CD4-positive, alpha-beta T cell treated with Interleukin-17A for 1 hour (primary cell): ENCODE measurements around the gene PAEP.
"Not testable (repeated sequence)": the region's sequence is repeated elsewhere in the genome, so short reads cannot be mapped to it uniquely, and the experiment has no call there.

ENCODE experiments used
- DNase-seq: peaks from one replicate; pipeline ENCODE4 v3.0.0-alpha.2; 2020

PAEP gene

DNA sequence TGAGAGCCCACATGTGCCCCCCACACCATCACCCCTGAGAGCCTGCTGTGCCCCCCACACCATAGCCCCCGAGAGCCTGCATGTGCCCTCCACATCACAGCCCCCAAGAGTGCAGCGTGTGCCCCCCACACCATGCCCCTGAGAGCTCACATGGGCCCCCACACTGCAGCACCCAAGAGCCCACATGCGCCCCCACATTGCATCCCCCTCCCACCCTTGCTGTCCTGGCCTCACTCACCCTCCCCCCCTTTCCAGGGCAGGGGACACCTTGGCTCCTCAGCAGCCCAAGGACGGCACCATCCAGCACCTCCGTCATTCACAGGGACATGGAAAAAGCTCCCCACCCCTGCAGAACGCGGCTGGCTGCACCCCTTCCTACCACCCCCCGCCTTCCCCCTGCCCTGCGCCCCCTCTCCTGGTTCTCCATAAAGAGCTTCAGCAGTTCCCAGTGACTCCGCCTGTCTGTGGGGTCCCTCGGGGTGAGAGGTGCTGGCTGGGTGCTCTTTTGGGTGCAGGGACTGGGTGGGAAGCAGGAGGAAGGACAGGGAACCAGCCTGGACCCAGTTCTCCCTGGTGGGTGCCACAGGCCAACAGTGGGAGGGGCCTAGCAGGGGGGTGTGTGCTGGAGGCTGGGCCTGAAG, 35.3 kb upstream of the PAEP start:
- no peak for DNase-seq

DNA sequence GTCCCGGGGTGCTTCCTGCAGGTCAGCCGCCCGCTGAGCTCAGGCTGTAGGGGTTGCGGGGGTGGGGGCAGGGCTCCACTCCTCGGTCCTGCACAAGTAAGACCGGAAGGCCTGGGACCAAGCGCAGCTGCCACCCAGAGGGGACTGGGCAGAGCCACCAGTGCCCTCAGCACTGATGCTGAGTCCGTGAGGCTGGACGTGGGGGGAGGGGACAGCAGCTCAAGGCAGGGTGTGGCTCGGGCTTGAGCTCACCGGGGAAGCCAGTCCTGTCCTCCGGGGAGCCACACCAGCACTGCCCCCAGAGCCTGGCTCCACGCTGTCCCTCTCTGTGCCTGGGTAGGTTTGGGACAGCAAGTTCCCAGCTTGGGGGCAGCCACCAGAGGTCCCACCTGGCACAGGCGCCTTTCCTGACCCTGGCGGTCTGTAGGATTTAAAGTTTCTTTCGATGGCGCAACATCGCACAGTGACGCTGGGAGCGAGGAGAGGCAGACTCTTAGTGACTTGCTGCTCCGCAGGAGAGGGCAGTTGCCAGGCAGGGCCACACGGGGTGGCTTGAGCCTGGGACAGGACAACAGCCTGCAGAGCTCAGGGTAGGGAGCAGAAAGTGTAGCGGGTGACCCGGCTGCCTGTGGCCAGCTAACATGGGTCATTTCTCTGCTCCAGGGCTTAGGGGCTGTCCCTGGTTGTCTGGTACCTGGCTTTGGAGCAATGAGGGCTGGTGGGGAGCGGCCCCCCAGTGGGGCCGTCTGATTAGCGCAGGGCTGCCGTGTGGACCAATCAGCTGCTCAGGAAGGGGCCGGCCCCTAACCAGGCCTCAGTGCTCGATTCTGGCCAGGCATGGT, 34.6 kb upstream of the PAEP start:
- DNase-seq, result no peak

DNA sequence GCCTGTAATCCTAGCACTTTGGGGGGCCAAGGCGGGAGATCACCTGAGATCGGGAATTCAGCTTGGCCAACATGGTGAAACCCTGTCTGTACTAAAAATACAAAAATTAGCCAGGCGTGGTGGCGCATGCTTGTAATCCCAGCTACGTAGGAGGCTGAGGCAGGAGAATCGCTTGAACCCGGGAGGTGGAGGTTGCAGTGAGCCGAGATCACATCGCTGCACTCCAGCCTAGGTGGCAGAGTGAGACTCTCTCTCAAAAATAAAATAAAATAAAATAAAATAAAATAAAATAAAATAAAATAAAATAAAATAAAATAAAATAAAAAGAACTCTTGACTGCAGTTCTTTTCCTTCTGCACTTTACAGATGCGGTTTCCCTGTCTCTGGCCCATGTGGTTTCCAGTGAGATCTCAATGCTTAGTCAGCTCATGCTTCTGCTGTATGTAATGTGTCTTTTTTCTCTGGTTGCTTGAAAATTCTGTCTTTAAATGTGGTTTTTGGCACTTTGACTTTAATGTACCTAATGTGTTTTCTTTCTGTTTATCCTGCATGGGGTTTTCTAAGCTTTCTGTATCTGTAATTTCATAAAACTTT, 32.6 kb upstream of the PAEP start:
- not testable (repeated sequence) for DNase-seq

DNA sequence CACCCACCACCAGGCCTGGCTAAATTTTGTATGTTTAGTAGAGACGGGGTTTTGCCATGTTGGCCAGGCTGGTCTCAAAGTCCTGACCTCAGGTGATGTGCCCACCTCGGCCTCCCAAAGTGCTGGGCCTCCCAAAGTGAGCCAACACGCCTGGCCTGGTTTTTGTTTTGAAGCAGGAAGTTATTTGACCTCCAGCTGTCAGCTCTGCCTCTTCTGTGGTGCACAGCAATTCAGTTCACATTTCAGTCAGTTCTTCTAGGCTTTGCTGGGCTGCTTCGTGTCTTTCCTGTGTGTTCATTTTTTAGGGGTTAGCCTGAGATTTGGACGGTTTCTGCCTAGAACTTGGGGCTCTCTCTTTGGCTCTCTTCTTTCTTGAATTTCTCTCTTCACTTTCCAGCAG, 31.4 kb upstream of the PAEP start:
- no peak for DNase-seq

DNA sequence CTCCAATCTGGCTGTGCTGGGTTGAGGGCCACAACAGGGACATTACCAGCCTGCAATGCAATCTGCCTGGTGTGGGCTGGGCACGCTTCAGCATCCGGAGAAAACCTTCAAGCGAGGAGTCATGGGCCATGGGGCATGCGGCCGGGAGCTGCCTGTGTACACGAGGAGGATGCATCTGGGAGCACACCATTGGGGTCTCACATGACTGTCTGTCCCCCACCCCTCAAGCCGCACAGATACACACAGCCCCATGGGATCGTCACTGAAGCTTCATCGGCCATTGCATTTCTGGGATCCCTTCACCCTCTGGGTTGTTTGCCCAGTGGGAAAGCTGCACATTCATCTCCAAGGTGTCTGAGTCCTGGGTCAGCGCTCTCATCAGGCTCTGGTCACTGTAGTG, 30.5 kb upstream of the PAEP start:
- DNase-seq, result no peak

DNA sequence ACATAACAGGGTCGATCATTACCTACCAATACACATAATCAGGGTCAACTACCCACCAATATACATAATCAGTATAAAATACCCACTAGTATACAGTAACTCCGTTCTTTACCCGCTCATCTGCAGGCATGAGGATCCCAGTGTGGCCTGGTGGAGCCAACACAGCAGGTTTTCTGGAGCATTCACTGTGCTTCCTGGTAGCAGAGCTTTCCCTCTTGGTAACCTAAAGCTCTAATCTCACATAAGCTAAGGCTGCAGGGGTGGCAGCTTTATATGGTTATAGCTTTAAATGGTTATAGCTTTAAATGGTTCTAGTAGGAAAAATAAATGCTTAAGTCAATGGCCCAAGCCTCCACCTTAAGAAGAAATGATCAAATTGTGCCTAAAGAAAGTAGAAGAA, 28.4 kb upstream of the PAEP start:
- no peak for DNase-seq

DNA sequence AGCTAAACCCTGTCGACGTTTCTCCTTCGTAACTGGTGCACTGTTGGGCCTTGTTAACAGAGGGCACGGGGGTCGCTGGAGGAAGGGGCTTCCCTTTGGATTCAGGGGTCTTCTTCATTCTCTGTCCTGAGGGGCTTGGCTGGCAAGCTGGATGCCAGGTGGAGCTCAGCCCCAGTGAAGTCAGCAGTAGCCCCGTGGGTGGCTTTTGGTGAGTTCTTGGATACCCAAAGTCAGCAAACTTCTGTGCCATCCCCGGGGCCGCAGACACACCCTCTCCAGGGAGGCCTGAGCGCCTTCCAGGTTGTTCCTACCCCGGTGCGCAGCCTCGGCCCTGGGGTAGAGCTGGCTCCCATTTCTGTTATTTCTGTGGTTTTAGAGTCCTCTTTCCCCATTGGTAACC, 27.9 kb upstream of the PAEP start:
- DNase-seq, result no peak

DNA sequence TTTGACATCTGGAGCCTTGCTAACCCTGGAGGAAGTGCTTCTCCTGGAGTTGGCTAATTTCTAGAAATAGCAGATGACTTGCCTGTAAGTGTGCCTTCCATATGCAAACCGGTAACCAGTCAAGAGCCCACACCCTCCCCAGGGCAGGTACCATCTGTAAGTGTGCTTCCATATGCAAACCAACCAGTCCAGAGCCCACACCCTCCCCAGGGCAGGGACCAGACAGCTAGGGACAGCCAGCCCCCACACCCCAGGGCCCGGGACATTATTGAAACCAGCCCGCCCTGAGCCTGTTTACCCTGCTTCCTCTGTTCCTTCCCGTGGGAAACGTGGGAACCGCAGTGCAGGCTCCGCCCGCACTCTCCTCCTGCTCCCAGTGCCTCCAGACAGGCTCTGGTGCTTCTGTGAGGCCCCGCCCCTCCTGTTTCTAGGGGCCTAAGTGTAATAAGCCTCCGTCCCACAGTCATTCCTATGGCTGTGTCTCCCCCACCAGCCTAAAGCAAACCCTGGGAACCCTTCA, 27.3 kb upstream of the PAEP start:
- not testable (repeated sequence) for DNase-seq

DNA sequence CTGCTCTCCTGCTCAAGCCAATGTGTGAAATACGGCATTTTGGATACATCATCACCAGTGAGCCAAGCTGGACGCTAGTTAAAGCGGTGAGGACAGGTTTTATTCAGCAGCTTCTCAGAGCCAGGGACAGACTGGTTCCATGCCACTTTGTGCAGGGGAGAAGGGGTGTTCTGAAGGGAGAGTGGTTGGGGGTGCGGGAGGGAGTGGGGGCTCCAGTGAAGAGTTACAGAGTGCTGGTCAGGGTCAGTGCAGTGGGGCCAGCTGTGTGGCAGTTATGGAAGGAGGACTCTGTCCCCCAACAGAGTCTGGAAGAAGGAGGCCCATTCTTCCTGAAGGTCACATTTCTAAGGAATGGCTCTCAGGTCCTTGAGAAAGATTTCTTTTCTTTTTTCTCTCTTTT, 26.7 kb upstream of the PAEP start:
- not testable (repeated sequence) for DNase-seq

DNA sequence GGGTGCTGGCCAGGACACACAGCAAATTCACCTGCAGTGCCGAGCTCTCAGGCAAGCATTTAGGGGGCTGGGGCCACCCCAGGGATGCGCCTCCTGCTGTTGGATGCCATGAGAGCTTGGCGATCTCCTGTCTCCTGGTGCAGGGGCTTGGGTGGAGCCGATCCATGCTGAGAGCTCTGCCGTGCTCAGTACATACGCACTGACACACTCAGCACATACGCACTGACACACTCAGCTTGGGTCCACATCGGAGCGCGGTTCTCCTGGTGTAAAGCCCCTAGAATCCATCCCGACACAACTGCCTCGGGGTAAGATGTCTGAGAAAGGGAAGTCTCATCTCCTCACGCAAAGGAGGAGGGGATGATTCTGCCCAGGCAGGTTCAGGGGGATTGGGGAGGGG, 25.9 kb upstream of the PAEP start:
- not testable (repeated sequence) for DNase-seq

DNA sequence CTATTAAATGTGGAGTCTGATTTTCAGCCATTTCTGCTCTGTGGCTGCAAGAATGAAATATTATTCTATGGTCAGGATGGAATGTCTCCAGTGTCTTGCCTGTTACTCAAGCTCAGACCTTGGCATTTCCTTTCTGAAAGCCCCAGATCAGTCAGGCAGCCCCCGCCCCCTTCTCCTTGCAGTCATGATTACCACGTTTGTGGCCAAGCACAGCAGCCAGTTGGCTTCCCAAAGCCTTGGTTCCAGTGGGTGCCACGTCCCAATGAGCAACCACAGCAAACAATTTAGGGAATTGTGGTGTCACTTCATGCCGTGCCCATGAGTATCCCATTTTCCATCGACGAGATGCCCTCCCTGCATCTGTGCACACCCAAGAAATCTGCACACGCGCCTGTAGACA, 25.3 kb upstream of the PAEP start:
- DNase-seq, result no peak

DNA sequence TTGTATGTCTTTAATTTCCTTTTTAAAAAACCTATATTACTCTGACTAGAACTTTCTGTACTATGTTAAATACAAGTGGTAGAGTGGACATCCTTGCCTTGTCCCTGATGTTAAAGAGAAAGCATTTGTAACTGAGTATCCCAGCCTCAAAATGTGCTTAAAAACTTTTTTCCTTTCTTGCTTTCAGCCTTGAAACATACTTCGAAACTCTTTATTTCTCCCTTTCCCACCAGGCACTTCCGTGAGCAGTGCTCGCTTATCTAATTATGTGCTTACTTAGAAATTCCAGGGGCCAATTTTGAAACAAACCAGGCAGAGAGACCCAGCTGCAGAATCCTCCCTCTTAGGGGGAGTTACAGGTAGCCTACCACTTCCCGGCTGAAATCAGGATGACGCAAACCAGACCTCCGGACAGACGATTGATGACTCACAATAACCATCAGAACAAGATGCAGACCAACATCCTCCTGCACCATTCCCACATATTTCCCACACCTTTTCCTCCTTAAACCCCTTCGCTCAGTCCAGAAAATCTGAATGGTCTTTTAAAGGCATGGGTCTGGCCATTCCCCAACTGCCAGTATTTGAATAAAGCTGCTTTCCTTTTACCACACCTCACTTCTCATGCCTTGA, 18.2 kb upstream of the PAEP start:
- DNase-seq, result not testable (repeated sequence)

DNA sequence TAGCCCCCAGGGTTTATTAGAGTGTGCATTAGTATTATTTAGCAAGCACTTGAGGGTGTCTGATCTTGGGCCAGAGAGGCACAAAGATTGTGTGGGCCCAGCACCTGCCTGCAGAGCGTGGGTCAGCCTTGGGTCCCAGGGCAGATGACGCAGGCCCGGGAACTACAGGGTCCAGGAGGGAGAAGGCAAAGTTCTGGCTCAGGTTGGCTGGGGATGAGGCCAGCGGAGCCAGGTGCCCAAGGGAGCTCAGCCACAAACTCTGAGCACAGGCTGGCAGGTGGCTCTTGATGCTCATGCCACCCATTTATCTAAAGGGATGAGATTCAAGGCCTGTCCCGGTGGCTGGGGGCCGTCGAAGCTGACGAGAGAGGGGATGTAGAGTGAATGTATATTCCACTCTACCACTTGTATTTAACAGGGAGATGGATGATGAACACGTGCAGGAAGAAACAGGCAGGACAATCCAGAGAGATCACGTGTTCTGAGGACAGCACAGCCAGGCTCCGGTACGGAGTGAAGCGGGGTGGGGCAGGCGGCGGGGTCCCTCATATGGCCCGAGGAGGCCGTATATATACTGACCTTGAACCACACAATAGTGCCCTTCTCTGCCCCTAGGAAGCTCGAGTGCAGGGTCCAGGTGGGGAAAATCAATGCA, 16.4 kb upstream of the PAEP start:
- no peak for DNase-seq

DNA sequence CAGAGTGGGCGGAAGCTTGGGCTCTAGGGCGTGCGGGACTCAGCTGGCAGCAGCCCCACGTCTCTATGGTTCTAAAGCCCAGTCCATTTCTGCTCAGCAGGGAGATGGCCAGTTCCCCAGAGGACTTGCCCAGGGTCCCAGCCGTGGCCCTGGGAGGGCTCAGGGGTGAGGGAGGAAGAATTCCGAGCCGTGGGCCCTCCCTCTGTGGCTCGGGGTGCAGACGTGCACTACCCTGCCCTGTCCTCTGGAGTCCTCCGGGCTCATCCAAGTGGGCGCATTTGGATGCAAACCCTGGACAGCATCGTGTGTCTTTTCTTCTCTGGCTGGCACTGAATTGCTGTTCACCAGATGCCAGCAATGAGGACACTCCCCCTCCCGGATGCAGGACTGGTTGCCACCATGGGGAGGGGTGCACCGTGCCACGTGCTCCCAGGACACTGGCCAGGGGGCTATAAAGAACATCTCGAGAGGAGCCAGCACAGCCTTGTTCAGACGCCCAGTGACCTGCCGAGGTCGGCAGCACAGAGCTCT, 15.8 kb upstream of the PAEP start, which contains the start of gene OBP2A:
TSS of gene OBP2A (plus strand) at position 481 of the 531 bp plus-strand sequence. CDS start 55 bp downstream, outside the sequence.
- DNase-seq, result not testable (repeated sequence)

DNA sequence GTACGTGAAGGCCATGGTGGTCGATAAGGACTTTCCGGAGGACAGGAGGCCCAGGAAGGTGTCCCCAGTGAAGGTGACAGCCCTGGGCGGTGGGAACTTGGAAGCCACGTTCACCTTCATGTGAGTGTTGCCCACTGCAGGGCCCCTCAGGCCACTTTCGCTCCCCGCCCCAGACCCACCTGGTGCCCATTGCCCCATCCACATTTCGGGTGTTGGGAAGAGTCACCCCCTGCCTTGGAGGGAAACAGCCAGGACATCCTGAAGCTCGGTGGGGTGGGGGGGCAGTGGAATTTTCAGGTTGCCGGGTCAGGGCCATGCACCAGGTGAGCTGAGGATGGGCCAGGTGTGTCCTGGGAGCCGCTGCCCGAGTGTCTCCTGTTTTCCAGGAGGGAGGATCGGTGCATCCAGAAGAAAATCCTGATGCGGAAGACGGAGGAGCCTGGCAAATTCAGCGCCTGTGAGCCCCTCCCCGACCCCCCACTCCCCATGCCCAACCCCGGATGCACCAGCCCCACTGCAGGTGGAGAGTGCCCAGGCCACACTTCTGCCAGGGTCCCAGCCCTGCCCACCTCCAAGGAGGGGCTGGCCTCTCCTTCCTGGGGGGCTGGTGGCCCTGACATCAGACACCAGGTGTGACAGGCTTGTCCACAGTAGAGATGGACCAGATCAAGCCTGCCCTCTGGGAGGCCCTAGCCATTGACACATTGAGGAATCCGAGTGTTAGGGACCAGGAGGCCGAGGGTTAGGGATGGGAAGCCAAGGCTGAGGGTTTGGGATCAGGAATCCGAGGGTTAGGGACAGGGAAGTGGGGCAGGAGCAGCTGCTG, 14.6 kb upstream of the PAEP start:
- not testable (repeated sequence) for DNase-seq

DNA sequence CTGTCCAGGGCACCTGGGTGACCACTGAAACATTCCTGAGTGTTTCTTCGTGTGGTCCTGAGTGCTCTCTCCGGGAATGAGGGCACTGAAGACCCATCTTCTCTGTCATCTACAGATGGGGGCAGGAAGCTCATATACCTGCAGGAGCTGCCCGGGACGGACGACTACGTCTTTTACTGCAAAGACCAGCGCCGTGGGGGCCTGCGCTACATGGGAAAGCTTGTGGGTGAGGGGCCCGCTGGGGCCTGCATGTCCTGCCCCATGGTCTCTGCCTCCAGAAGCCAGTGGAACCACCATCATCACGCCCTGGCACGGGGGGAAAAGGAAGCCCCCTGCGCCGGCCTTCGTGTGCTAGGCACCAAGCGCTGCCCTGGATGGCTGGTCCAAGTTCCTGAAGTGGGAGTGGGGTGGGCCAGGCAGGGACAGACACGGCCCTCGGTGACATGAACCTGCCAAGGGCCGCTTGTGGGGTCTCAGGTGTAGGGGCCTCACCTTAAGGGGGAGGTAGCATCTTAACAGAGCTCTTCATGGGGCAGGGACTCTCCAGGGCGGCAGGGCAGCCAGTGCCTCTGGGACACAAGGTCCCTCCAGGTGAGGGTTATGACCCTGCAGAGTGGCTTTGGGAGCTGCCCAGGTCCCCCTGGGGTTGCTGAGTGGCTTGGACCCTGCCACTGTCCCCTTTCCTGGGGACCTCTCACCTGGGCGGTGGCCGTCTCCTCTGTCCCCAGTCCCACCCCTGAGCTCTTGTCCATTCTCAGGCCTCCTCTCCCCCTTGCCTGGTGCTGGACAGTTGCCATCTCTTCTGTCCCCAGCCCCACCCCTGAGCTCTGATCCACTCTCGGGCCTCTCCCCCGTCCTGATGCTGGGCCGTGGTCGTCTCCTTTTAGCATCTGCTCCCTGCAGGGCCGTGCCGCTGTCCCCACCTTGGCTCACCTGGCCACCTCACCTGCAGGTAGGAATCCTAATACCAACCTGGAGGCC, 13.5 kb upstream of the PAEP start:
- no peak for DNase-seq

DNA sequence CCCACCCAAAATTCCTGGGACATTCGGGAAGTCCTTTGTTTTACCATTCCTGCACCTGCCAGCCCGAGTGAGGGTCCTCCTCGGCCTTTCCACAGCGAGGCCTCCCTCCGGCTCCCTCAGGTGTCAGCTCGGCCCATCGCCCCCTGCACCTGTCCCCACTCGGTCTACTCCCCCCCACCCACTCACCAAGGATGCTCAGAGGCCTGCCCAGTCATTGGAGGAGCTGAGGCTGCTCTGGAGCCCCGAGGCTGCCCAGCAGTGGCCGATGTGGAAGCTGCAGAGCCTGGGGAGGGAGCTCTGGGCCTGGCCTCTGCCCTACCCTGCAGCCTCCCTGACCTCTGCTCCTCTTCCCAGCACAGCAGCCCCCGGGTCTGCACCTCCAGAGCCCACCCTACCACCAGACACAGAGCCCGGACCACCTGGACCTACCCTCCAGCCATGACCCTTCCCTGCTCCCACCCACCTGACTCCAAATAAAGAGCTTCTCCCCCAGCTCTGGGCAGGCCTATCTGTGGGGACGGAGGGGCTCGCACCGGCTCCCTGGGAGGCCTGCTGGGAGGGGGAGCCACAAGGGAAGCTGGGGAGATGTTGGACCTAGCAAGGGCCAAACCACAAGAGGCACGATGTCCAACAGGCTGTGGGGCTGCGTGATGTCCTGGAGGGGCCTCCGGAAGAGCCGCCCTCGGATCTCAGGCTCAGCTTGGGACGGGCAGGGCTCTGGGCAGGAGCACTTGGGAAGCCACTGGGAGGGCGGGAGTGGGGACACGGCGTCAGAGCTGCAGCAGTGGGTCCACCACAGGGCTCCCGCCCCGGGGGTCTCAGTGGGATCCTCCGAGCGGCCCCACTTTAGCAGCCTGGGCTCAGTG, 11.8 kb upstream of the PAEP start:
- not testable (repeated sequence) for DNase-seq

DNA sequence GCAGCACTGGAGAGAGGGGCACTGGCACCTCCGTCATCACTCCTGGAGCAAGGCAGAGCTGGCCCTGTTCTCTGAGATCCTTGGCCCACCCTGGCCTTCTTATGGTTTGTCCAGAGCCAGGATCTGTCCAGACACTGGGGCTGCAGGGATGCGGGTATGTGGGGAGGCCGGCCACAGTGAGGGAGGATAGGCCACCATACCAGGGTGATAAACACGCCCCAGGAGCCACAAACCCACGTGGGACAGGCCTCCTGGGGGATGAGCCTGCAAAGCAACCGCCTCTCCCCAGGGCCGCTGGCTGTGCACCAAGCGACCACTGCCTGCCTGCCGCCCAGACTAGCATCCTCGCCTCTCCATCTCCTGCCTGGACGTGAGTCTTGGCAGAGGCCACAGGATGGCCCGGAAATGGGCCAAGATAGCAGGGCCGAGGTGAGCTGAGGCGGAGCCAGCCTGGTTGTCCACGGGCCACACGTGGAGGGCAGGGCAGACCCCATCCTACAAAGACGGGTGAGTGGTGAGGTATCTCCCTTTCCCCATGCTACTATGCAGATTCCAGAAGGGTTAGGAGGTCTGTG, 11.1 kb upstream of the PAEP start:
- DNase-seq, result no peak

DNA sequence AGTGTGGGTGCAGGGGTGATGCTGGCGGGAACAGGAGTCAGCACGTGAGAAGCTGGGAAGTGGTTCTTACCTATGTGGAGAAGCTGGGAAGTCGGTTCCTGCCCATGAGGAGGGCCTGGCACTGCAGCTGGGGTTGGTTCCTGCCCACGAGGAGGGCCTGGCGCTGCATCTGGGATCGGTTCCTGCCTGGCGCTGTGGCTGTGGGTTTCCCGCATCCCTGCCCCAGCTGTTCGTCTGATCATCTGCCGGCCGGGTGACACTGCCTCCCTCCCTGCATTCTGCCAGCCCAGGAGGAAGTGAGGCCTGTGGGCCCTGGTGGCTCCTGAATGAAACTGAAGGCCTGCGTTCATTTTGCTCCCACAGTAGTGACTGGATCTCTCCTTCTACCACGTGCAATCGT, 10.5 kb upstream of the PAEP start:
- DNase-seq, result no peak
